Middle frontal gyrus (tissue), 1 donor: Measurements from ENCODE around the gene CD63.

Experiments
- DNase-seq: peaks from one replicate; pipeline ENCODE4 v3.0.0-alpha.2; 2015; ENCODE audit warnings: low spot score; ENCODE audit errors: extremely low spot score

CD63 gene

DNA sequence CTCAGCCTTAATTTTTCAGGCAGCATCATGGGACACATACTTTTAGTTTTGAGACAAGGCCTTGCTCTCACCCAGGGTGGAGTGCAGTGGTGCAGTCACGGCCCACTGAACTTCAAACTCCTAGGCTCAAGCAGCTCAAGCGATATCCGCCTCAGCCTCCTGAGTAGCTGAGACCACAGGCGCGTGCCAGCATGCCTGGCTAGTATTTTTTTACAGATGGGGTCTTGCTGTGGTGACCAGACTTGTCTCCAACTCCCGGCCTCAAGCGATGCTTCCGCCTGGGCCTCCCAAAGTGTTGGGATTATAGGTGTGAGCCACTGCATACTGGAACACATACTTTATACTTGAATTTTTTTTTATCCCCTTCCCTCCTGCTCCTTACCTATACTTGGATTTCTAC is 5.9 kb downstream of the CD63 start:
- DNase-seq: no peak

DNA sequence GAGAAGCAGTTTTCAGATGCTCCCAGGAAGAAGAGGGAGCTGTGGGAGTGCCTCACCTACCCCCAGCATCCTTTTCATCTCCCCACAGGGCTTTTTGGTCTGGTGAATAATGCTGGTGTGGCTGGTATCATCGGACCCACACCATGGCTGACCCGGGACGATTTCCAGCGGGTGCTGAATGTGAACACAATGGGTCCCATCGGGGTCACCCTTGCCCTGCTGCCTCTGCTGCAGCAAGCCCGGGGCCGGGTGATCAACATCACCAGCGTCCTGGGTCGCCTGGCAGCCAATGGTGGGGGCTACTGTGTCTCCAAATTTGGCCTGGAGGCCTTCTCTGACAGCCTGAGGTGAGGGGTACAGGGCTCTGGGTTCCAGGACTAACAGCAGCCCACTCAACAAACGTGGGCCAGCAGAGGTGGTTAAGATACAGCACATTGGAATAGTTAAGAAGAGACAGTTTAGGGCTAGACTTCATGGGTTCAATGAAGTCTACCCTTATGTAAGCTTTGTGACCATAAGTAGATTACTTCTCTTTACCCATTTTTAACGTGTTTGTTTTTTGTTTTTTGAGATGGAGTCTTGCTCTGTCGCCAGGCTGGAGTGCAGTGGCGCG is 7.1 kb downstream of the CD63 start:
- no peak for DNase-seq

DNA sequence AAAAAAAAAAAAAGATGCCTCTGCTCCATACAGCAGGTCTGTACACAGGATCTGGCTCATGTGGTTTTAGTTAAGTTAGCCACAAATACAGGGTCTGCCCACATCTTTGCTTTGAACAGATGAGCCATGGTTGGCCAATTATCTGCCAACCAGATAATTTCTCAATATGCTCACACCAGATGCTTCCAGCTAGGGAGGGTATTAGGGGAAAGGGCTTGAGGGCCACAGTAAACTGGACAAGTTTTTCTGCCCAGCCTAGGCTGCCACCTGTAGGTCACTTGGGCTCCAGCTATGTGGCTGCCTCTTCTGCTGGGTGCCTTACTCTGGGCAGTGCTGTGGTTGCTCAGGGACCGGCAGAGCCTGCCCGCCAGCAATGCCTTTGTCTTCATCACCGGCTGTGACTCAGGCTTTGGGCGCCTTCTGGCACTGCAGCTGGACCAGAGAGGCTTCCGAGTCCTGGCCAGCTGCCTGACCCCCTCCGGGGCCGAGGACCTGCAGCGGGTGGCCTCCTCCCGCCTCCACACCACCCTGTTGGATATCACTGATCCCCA is 7.8 kb downstream of the CD63 start:
- peak; percentile 49 for DNase-seq

DNA sequence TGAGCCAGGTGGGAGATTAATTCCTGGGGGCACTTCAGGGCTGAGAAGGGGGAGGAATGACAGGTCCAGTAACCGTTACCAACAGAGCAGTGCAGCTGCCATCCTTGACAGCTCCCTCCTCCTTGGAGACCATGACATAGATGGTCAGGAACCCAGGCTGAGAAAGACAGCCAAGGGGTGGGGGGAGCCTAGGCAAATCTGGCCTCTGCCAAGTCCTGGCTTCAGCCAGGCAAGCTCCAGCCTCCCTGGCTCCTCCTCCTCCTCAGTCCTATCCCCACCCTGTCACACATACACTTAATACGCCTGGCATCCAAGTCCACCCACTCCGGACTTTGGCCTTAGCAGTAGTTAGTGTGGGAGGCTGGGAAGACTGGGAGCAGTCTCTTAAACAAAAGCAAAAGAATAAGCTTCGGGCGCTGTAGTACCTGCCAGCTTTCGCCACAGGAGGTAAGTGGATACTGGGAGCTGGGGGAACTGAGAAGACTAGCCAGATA is 8.7 kb downstream of the CD63 start, which contains the start of gene RDH5:
Gene RDH5, plus strand, starts transcription at position 323 of the 494 bp plus-strand sequence. CDS start 792 bp downstream, outside the sequence.
- DNase-seq: no peak

DNA sequence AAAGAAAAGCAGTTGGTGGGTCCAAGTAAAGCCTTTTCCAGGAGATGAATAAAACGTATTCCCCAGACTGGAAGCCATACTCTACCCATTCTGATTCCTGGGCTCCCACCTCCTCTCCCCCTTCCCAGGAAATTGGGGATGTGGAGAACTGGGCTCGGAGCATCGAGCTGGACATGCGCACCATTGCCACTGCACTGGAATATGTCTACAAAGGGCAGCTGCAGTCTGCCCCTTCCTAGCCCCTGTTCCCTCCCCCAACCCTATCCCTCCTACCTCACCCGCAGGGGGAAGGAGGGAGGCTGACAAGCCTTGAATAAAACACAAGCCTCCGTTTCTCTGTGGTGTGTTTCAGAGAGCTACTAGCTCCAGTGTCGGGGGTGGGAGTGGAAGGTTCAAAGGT is 9.4 kb downstream of the CD63 start:
- DNase-seq: no peak

DNA sequence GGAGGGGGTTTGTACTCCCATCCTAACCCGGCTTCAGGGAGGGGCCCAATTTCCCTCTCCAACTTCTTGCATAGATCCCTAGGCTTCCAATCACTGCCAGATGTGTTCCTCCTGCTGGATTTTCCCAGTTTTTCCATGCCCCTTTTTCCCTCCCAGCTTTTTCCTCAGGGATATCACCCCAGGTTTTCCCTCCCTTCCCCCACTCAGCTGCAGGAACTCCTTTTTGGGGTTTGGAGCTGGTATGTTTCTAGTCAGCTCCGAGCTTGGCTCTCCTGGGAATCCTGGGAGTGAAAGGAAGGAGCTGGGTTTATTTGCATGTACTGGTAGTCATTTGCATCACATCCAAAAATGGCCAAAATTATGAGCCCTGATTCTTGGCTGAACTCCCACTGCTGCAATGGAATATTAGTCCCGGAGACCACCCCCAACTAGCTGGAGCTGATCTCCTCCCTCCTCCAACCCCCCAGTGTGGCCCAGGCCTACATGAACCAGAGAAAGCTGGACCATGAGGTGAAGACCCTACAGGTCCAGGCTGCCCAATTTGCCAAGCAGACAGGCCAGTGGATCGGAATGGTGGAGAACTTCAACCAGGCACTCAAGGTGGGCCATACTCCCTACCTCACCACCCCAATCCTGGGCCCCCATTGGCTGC is 10.1 kb downstream of the CD63 start:
- DNase-seq: no peak

DNA sequence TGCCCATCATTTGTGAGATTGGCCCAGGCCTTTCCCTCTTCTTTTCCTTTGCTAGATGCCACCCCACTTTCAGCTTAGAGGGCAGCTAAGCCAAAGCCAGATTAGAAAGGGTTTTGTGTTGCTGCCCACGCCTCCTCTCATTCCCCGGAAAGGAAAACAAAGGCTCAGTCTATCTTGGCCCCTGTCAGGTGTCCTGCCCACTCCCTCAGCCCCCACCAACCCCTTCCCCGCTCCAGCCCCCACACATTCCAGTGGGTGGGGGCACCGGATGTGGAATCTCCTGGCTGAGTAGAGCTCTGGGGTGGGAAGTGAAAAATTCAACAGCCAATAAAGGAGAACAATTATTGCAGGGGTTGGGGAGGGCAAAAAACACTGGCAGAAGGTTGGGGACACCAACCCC is 10.8 kb downstream of the CD63 start:
- no peak for DNase-seq

DNA sequence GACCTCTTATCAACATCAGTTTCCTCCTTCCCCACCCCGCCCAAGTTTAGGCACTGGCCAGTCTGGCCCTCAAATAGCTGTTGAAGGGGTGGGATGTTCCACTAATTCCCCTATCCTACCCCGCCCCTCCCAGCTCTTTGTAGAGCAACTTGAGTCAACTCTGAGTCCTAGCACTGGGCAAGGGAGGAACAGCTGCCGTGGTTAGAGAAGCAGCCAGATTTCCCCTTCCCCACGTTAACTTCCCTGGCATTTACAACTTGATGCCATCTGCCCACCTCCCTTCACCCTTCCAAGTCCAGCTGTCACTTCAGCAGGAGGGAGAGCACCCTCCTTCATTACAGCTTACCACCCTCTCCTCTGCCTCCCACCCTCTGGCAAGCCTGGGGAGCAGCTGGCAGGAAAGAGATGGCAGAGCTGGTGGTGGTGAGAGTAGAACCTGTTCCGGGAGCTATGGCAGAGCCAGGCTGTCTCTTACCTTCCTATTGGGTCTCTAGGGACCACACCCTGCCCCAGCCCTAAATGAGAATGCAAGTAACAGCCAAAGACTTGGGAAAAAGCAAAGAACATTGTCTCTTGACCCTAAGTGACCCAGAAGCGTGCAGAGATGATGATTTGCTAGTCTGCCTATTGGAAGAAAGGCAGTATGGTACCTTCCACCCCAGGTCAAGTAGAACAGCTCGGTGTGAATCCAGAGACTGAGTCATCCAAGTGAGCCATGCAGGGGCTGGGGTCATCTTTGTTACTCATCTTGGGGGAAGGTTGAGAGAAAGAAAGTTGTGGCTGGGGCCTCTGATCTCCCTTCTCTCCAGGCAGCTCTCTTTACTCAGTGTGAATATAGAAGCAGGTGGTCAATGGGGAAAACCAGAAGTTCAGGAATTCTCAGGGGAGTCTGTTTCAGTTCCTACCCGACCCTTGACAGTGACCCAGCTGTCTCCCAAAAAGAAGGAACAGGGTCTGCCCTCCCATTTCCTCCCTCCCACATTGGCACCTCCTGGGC is 11.5 kb downstream of the CD63 start:
- DNase-seq: no peak

DNA sequence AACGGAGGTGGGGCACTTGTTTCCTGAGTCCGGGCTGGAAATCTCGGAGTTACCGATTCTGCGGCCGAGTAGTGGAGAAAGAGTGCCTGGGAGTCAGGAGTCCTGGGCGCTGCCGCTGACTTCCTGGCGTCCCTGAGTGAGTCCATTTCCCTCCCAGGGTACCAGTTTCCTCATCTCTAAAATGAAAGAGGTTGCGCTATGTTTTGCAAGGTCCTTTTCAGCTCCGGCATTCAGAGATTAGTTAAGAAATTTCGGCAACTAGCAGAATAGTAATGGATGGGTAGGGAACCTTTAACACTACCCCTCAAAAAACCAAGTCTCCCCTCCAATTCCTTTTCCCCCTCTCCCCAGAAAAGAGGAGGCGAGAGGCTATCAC is 12.2 kb downstream of the CD63 start:
- DNase-seq: no peak

DNA sequence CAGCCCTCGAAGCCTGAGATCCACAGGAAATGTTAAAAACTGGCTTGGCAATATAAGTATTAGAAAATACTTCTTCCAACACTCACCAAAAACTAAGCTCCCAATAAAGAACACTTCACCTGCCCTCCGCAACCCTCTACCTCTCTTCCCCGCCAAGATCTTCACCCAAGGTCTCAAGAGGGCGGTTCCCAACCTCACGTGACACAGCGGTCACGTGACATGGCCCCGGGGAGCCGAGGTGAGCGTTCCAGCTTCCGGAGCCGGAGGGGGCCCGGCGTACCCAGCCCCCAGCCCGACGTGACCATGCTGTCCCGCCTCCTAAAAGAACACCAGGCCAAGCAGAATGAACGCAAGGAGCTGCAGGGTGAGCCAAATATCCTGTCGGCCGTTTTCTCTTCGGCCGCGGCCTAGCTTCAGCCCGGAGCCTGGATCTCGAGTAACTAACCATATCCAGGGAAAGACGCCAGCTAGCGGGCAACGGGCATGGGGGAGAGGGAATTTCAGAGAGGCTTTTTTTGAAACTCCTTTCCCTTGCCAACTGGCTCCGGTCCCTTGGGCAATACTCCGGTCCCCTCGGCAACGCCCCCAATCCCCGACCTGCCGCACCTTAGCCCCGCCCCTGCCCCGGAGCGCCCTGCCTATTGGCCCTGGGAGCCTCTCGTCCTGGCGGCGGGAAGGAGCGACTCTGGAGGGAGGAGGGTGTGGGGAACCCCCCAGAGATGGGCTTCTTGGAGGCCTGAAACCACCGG is 12.8 kb downstream of the CD63 start, which contains the start of gene BLOC1S1:
Gene BLOC1S1, plus strand, starts transcription at position 214 of the 749 bp plus-strand sequence. Its CDS starts 6 bp downstream, at position 220.
- peak; percentile 82 for DNase-seq

DNA sequence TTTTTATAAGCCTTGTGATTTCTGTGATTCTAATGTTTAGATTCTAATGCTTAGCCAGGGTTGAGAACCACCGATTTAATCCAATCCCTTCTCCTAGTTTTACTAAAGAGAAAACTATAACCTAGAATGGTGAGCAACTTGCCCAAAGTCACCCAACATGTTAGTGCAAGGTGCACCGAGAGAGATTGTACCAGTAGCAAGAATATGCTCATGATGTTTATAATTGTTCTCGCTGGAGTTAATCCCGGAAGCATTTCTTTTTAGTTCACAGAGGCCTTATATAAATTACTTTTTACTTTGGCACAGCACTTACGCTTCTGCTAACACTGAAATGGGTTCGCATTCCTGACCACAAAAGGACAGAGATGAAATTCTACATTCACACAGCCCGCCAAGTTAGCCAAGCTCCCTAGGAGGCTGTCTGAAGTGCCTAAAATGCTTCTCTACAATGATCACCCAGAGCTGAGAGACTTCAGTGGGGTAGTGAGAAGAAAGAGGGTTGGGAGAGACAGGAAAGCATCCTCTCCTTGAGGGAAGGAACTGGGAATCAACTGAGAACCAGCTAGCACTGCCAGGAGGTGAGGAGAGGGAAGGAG is 13.5 kb downstream of the CD63 start:
- no peak for DNase-seq

DNA sequence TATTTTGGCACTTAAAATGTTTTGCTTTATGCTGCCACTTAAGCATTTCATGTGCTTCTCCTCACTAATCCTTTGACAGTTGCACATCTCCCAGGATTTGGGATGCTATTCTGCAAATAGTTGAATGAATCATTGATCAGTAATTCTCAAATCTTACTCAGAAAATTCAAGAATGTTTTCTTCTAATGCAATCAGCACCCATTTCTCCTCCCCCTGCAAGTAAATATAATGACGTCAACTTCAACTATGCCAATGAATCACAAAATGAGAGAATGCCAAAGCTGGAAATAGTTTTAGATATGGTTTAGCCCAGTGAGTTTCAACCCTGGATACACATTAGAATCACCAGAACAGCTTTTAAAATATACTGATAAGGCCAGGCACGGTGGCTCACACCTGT is 15.1 kb downstream of the CD63 start:
- DNase-seq: no peak

DNA sequence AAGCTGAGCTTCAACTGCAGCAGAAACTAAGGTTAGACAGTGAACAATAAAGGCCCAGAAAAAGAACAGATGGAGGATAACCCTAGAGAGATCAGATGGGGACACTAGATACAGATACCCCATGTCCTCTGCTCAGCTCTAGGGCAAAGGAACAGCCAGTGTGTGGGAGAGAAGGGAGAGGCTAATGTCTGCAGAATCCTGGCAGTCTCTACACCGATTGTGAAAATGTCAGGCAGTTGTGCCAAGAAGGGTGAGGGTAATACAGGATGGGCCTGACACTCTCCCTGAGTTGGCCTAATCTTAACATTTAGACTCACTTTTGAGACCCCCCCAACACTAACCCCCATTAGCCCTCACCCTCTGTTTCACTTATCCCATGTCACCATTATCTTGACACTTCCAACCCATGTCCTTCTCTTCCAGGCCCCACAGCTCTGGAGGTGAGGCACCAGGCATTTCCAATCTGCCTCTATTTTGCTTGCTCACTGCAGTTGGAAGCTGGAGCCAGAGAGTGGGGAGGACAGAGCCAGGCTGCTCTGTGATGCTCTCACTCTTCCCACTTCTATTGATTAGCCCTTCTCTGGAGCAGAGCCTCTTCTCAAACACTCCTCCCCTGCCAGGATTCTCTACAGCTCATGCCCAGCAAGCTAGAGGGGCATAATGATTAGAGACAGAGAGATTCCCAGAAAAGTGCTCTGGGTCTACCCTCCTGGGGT is 16.0 kb downstream of the CD63 start:
- DNase-seq: no peak

DNA sequence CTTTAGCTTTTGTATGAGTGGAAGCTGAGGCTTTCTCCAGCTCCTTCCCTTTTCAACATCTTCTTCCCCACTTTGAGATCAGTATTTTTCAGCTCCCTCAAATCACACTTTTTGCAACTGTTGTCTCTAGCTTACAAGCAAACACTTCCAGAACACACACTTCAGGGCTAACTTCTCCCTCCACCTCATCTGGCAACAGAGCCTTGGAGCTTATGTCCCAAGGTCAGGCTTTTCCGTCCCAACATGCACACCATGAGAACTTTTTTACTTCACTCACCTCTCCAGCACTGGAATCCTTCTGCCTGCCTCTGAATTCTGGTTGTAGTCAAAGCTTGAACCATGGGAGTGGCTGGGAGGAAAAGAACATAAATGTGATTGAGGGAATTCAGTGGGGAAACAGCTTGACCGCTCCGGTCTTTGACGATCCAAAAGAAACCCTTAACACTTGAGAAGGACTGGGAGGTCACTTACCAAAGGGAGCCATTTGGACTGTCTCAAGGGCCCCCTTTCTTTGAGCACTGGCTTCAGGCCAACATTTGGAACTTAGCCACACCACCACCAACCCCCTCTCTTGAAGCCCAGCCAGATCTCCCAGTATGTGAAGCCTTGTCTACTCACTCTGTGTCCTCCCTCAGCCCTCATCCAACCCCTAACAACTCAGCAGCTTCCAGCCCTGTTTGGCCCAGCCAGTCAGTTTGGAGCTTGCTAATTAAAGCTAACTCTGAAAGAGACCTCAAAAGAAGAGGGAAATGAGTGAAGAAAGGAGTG is 16.8 kb downstream of the CD63 start:
- DNase-seq: no peak

DNA sequence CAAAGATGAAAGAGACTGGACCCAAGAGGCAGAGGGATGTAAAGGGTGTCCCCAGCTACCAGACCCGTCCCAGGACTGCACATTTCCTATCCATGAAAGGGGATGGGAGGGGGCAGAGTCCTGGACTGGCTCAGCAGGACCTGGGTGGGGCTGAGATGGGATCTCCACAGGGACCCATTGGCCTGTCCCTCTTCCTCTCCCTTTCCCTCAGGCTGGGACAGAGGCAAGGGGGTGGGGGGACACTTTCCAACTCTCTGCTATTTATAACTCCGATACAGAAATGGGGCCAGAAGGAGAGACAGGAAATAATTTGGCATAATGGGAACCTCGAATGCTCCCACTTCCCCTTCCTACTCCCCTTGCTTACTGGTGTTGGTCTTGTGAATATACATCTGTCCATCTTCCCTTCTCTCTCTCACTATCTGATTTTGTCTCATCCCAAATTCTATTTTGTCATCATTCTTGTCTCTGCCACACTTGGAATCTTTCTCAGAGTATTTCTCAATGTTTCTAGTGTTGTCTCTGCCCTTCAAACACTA is 20.0 kb downstream of the CD63 start:
- DNase-seq: no peak

DNA sequence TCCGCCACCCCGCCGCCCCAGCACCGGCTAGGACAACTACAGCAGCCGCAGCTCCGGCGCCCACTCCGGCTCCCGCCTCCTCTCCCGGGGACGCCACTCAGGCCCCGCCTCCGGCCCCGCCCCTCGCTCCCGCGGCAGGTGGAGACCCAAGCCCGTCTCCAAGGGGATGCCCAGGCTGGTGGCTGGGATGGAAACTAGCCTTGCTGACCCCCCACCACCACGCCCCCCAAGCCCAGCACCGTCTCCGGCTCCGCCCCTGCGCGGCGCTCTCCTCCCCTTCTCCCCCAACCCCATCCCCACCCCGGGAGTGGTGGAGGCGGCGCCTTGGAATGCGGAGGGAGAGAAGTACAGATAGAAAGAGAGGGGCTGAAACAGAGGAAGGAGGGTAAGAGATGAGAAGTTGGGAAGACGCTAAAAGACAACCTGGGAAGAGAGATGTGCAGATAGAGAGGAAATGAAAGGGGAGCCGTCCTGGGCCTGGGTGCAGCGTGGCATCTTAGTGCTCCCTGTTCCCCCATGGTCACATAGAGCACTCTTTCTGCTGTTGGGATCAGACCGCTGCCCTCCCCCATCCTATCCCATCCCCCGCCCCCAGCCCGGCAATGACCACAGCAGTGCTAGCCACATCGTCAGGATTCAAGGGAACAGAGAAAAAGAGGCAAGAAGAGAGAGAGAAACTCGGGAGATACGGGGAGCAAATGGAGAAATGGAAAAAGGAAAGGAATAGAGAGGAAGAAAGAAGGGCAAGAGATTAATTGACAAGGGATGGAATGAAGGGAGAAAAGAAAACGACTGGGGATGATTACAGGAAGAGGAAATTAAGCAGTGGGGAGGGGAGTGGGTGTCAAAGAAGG is 20.7 kb downstream of the CD63 start, which contains the start of gene ITGA7:
Gene ITGA7, minus strand, starts transcription at position 64 of the 854 bp plus-strand sequence. CDS start 222 bp downstream, outside the sequence.
- DNase-seq: no peak

DNA sequence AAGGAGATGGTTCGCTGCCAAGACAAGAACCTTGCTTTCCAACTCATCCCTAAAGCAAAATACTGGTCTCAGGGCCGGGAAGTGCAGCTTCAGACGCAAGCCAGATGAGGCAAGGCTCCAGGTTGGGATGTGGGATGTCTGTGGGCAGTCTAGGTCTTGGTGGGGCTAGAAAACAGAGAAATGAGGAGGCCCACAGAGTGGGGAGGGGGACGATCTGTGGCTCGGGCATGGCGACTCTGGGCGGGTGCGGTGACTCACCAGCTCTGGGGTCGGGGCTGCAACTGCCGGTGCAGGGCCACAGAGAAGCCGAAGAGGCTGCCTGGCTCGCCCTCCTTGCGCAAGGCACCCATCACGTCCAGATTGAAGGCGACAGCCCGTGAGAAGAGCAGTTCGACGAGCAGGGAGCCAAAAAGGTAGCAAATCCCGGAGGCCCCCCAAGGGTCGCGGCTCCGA is 21.6 kb downstream of the CD63 start:
- DNase-seq: no peak
